ENCODE results near the gene PUDP. TPM values are rescaled to one million over a fixed set of nuclear protein-coding genes. Genes with fewer than 3 reads are reported as not detected.

Gene PUDP
- total RNA-seq, 1 donor from 2014 or later: 6.1 TPM

GRCh38 chrX:7084841-7085240 is 63.1 kb downstream of the PUDP start:
- no peak for FAIRE-seq
- H3K27me3 ChIP-seq (ENCODE audit: control insufficient read depth, insufficient read depth, low read length): no peaks in the 10 kb centered on the region
- H3K4me3 ChIP-seq (ENCODE audit: low read depth, low read length): no peak overlapping the region
- DNase-seq (ENCODE audit: low read depth): no peak
- TF ChIP-seq CTCF (IDR thresholded peaks at IDR 0.05; ENCODE audit: insufficient read depth, low read length, severe bottlenecking): no peak
- no peaks in the 10 kb centered on the region for H3K36me3 ChIP-seq (ENCODE audit: control insufficient read depth, insufficient read depth, low read length)

GRCh38 chrX:7083468-7084396 is 64.2 kb downstream of the PUDP start:
- DNase-seq (ENCODE audit: low read depth): peak; percentile 90
- no peaks in the 10 kb centered on the region for H3K27me3 ChIP-seq (ENCODE audit: control insufficient read depth, insufficient read depth, low read length)
- FAIRE-seq: peak; percentile 85
- H3K36me3 ChIP-seq (ENCODE audit: control insufficient read depth, insufficient read depth, low read length): no peaks in the 10 kb centered on the region
- H3K4me3 ChIP-seq (ENCODE audit: low read depth, low read length): no peak overlapping the region
- no peak for TF ChIP-seq CTCF (IDR thresholded peaks at IDR 0.05; ENCODE audit: insufficient read depth, low read length, severe bottlenecking)

- no peak for FAIRE-seq
Measured at GRCh38 chrX:7083021-7083420, 64.9 kb downstream of the PUDP start.

GRCh38 chrX:7082556-7082955 is 65.4 kb downstream of the PUDP start:
- DNase-seq (ENCODE audit: low read depth) (no peak), FAIRE-seq (peak; percentile 75)
- H3K36me3 ChIP-seq (ENCODE audit: control insufficient read depth, insufficient read depth, low read length): no peaks in the 10 kb centered on the region
- no peak for TF ChIP-seq CTCF (IDR thresholded peaks at IDR 0.05; ENCODE audit: insufficient read depth, low read length, severe bottlenecking)
- no peak overlapping the region for H3K4me3 ChIP-seq (ENCODE audit: low read depth, low read length)
- no peaks in the 10 kb centered on the region for H3K27me3 ChIP-seq (ENCODE audit: control insufficient read depth, insufficient read depth, low read length)

More at GRCh38 chrX:7083021-7083420, 64.9 kb downstream of the PUDP start:
- H3K27me3 ChIP-seq (ENCODE audit: control insufficient read depth, insufficient read depth, low read length): no peaks in the 10 kb centered on the region
- H3K4me3 ChIP-seq (ENCODE audit: low read depth, low read length): no peak overlapping the region
- DNase-seq (ENCODE audit: low read depth): no peak
- TF ChIP-seq CTCF (IDR thresholded peaks at IDR 0.05; ENCODE audit: insufficient read depth, low read length, severe bottlenecking): no peak
- no peaks in the 10 kb centered on the region for H3K36me3 ChIP-seq (ENCODE audit: control insufficient read depth, insufficient read depth, low read length)

- FAIRE-seq (no peak), DNase-seq (ENCODE audit: low read depth) (no peak)
- Histone ChIP-seq H3K36me3 (ENCODE audit: control insufficient read depth, insufficient read depth, low read length) (no peaks in the 10 kb centered on the region), H3K4me3 (ENCODE audit: low read depth, low read length) (no peak overlapping the region), H3K27me3 (ENCODE audit: control insufficient read depth, insufficient read depth, low read length) (no peaks in the 10 kb centered on the region)
- TF ChIP-seq CTCF (IDR thresholded peaks at IDR 0.05; ENCODE audit: insufficient read depth, low read length, severe bottlenecking): no peak
Measured at GRCh38 chrX:7077241-7078230, 70.4 kb downstream of the PUDP start.
